Neural progenitor cell (in vitro differentiated cells): Measurements from ENCODE around the gene NDRG3. TPM values are rescaled to one million over a fixed set of nuclear protein-coding genes. Genes with fewer than 3 reads are reported as not detected.

ENCODE experiments used
- DNase-seq: peaks from one replicate; pipeline ENCODE4 v3.0.0-alpha.2; 2016; ENCODE audit warnings: low spot score
- H2AFZ ChIP-seq: fragments of 200-600 bp; sonication (generic); replicated peaks from 2 replicates; pipeline ENCODE4 v1.6.1; 2016; ENCODE audit warnings: antibody characterized with exemption
- H3F3A ChIP-seq: fragments of 200-600 bp; sonication (generic); 2 replicates; pipeline ENCODE4 v1.6.1; 2016; ENCODE audit warnings: antibody characterized with exemption, low read depth
- H3K27ac ChIP-seq: fragments of 200-600 bp; sonication (generic); 2 replicates; pipeline ENCODE4 v1.5.1; 2016; ENCODE audit warnings: mild to moderate bottlenecking
- H3K27me3 ChIP-seq: fragments of 200-600 bp; sonication (generic); 2 replicates; pipeline ENCODE4 v1.6.1; 2016; ENCODE audit warnings: mild to moderate bottlenecking, moderate library complexity
- H3K36me3 ChIP-seq: fragments of 200-600 bp; sonication (generic); 2 replicates; pipeline ENCODE4 v1.5.1; 2016
- H3K4me1 ChIP-seq: fragments of 200-600 bp; sonication (generic); 2 replicates; pipeline ENCODE4 v1.6.1; 2016; ENCODE audit warnings: mixed run types
- H3K4me2 ChIP-seq: fragments of 200-600 bp; sonication (generic); 2 replicates; pipeline ENCODE4 v1.6.1; 2016
- H3K4me3 ChIP-seq: fragments of 200-600 bp; sonication (generic); 2 replicates; pipeline ENCODE4 v1.5.1; 2016
- H3K79me2 ChIP-seq: fragments of 200-600 bp; sonication (generic); 2 replicates; pipeline ENCODE4 v1.6.1; 2016; ENCODE audit warnings: low read depth
- H3K9ac ChIP-seq: fragments of 200-600 bp; sonication (generic); 2 replicates; pipeline ENCODE4 v1.6.1; 2016
- H3K9me3 ChIP-seq: fragments of 200-600 bp; sonication (generic); 2 replicates; pipeline ENCODE4 v1.5.1; 2016; ENCODE audit warnings: low read depth
- H4K20me1 ChIP-seq: fragments of 200-600 bp; sonication (generic); 2 replicates; pipeline ENCODE4 v1.6.1; 2016; ENCODE audit warnings: low read depth
- H3K27ac Mint-ChIP-seq: 3 replicates; pipeline ENCODE4 v1.8.0; 2021; ENCODE audit warnings: mixed read lengths
- H3K27me3 Mint-ChIP-seq: 2 replicates; pipeline ENCODE4 v1.8.0; 2022; ENCODE audit warnings: low read depth, mild to moderate bottlenecking, inconsistent platforms, moderate library complexity, mixed read lengths; ENCODE audit not compliant: insufficient read depth
- H3K36me3 Mint-ChIP-seq: 3 replicates; pipeline ENCODE4 v1.8.0; 2021; ENCODE audit warnings: mixed read lengths
- H3K4me1 Mint-ChIP-seq: 3 replicates; pipeline ENCODE4 v1.8.0; 2021; ENCODE audit warnings: mixed read lengths
- H3K4me3 Mint-ChIP-seq: 3 replicates; pipeline ENCODE4 v1.8.0; 2021; ENCODE audit warnings: mild to moderate bottlenecking, moderate library complexity, mixed read lengths
- H3K9me3 Mint-ChIP-seq: 3 replicates; pipeline ENCODE4 v1.8.0; 2020; ENCODE audit warnings: mixed read lengths
- EZH2 ChIP-seq: fragments of 200-600 bp; sonication (generic); IDR thresholded peaks from 2 replicates; pipeline ENCODE4 v1.6.1; 2017; ENCODE audit warnings: antibody characterized with exemption, mild to moderate bottlenecking, moderate library complexity
- EZH2phosphoT487 ChIP-seq: fragments of 200-600 bp; sonication (generic); IDR thresholded peaks from 2 replicates; pipeline ENCODE4 v1.6.1; 2017; ENCODE audit warnings: antibody characterized with exemption
- total RNA-seq: library from RNA; depleted of rRNA; stranded (reverse); fragments of >200 nt; gene quantifications from 2 replicates; pipeline ENCODE4 v1.2.3, GENCODE V29; 2015; ENCODE audit warnings: low replicate concordance
- TF ChIP-seq, protein P1 (sequence below): fragments of 200-600 bp; sonication (generic); IDR thresholded peaks from 2 replicates; pipeline ENCODE4 v1.5.1; 2017; ENCODE audit warnings: antibody characterized with exemption, mild to moderate bottlenecking

Gene NDRG3
- total RNA-seq, 1 donor from 2014 or later: 25.3 TPM

DNA sequence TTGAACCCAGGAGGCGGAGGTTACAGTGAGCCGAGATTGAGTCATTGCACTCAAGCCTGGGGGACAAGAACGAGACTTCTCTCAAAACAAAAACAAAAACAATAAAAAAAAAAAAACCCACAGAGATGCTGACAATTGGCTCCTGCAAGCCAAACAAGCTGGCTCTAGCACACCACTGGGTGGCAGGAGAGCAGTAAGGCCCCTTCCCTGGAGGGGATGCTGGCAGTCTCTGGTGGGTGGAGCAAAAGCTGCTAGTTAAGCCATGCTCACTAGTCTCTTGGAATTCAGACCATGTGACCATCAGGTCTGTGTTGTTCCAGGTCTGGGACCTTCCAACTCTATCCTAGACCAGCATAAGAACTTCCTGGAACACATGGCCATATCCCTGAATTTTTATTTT is 46.5 kb upstream of the NDRG3 start:
- Histone ChIP-seq H3K4me3 (no peak overlapping the region), H3K27me3 (no peaks in the 10 kb centered on the region), H3K4me1 (peaks cover 4% of the 10 kb centered on the region), H3K27ac (no peak overlapping the region), H3K4me2 (no peak overlapping the region), H3K36me3 (no peaks in the 10 kb centered on the region), H3K9me3 (no peaks in the 10 kb centered on the region), H3K9ac (no peak overlapping the region), H3F3A (peaks cover 5% of the 10 kb centered on the region), H3K79me2 (peaks cover 17% of the 10 kb centered on the region), H4K20me1 (peaks cover 3% of the 10 kb centered on the region), H2AFZ (no peak overlapping the region)
- TF ChIP-seq, protein P1, sequence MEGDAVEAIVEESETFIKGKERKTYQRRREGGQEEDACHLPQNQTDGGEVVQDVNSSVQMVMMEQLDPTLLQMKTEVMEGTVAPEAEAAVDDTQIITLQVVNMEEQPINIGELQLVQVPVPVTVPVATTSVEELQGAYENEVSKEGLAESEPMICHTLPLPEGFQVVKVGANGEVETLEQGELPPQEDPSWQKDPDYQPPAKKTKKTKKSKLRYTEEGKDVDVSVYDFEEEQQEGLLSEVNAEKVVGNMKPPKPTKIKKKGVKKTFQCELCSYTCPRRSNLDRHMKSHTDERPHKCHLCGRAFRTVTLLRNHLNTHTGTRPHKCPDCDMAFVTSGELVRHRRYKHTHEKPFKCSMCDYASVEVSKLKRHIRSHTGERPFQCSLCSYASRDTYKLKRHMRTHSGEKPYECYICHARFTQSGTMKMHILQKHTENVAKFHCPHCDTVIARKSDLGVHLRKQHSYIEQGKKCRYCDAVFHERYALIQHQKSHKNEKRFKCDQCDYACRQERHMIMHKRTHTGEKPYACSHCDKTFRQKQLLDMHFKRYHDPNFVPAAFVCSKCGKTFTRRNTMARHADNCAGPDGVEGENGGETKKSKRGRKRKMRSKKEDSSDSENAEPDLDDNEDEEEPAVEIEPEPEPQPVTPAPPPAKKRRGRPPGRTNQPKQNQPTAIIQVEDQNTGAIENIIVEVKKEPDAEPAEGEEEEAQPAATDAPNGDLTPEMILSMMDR: peak; percentile 67
- TF ChIP-seq EZH2: no peak
- no peak for TF ChIP-seq EZH2phosphoT487
- Mint-ChIP-seq H3K4me3 (no peak overlapping the region), H3K36me3 (peaks cover 31% of the 10 kb centered on the region), H3K4me1 (peaks cover 4% of the 10 kb centered on the region), H3K27ac (no peak overlapping the region), H3K27me3 (peaks cover 2% of the 10 kb centered on the region), H3K9me3 (no peaks in the 10 kb centered on the region)
- DNase-seq: peak; percentile 93

DNA sequence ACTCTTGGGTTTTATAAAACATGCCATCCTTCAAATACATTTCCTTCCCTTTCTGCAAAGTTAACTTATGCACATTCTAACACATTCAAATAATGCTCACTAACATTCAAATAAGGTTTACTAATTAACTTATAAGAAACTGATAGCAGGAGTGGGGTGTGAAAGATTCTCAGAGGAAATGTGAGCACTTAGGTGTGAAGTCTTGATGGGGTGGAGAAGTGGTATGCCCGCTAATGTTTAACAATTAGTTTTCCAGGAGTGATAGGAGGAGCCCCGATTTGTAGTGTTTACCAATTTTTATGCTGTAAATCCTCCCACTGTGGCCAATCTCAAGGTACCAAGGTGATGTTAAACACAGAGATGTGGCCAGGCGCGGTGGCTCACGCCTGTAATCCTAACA is 46.0 kb upstream of the NDRG3 start:
- Histone ChIP-seq H2AFZ (no peak overlapping the region), H3K9me3 (no peaks in the 10 kb centered on the region), H3K4me2 (no peak overlapping the region), H3K27ac (no peak overlapping the region), H3F3A (peaks cover 5% of the 10 kb centered on the region), H3K27me3 (no peaks in the 10 kb centered on the region), H3K4me3 (no peak overlapping the region), H3K4me1 (peaks cover 4% of the 10 kb centered on the region), H3K36me3 (no peaks in the 10 kb centered on the region), H4K20me1 (peaks cover 4% of the 10 kb centered on the region), H3K79me2 (peaks cover 17% of the 10 kb centered on the region), H3K9ac (no peak overlapping the region)
- Mint-ChIP-seq H3K4me1 (peaks cover 4% of the 10 kb centered on the region), H3K27ac (no peak overlapping the region), H3K4me3 (no peak overlapping the region), H3K36me3 (peaks cover 31% of the 10 kb centered on the region), H3K9me3 (no peaks in the 10 kb centered on the region), H3K27me3 (peaks cover 5% of the 10 kb centered on the region)
- DNase-seq: no peak
- TF ChIP-seq EZH2phosphoT487: no peak
- no peak for TF ChIP-seq EZH2
- TF ChIP-seq, protein P1: no peak

DNA sequence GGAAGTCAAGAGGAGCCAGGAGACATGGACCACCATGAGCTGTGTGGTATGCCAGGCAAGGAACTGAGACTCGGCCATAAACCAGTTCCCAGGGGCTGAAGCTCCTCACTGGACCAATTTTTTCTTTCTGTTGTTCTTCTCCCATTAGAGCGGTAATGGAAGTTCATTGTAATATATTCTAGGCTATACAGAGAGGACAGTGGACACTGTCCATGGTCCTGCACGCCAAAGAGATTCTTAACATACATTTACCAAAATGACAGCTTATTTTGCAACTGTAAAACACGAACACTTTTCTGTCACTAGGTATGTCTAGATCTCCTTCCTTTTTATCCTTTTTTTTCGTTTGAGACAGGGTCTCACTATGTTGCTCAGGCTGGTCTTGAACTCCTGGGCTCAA is 40.8 kb upstream of the NDRG3 start:
- H3K4me1 ChIP-seq: no peaks in the 10 kb centered on the region
- H3K79me2 ChIP-seq: peaks cover 11% of the 10 kb centered on the region
- no peaks in the 10 kb centered on the region for H3K27me3 ChIP-seq
- H3K27ac ChIP-seq: no peak overlapping the region
- Mint-ChIP-seq H3K9me3 (no peaks in the 10 kb centered on the region), H3K4me3 (no peak overlapping the region), H3K4me1 (no peaks in the 10 kb centered on the region), H3K27me3 (peaks cover 5% of the 10 kb centered on the region), H3K36me3 (peaks cover 39% of the 10 kb centered on the region), H3K27ac (no peak overlapping the region)
- H3K4me3 ChIP-seq: no peak overlapping the region
- no peak overlapping the region for H2AFZ ChIP-seq
- no peak overlapping the region for H3K4me2 ChIP-seq
- no peaks in the 10 kb centered on the region for H3F3A ChIP-seq
- no peaks in the 10 kb centered on the region for H3K9me3 ChIP-seq
- TF ChIP-seq EZH2 (no peak), EZH2phosphoT487 (no peak)
- TF ChIP-seq, protein P1: no peak
- no peak for DNase-seq
- no peak overlapping the region for H3K9ac ChIP-seq
- no peaks in the 10 kb centered on the region for H3K36me3 ChIP-seq
- H4K20me1 ChIP-seq: peaks cover 9% of the 10 kb centered on the region
